Measurements from ENCODE around the gene HNRNPAB.

GRCh38 chr5:178203670-178204181 lies 607 bp upstream of the HNRNPAB start:
- no peak for TF ChIP-seq CTCF (IDR thresholded peaks at IDR 0.05; ENCODE audit: low read depth, low read length)
- no peak for TF ChIP-seq EZH2phosphoT487 (IDR thresholded peaks at IDR 0.05; ENCODE audit: low read depth)

Data from OCI-LY3 (cell line).